Measurements from ENCODE around the gene KIF5A.
"Not testable (repeated sequence)": the region's sequence is repeated elsewhere in the genome, so short reads cannot be mapped to it uniquely, and the experiment has no call there.

KIF5A gene

GRCh38 chr12:57549909-57550640 lies at the start of gene KIF5A:
Gene KIF5A (plus strand): TSS chr12:57550044. CDS start chr12:57550272, 228 bp downstream.
- no peaks in the 10 kb centered on the region for H3K9me3 ChIP-seq (ENCODE audit: severe bottlenecking)
- ATAC-seq (ENCODE audit: low read depth): peak; percentile 12; the same call in 1 of the 3 replicates
- H3K27me3 ChIP-seq (ENCODE audit: insufficient read depth, poor library complexity, severe bottlenecking): no peaks in the 10 kb centered on the region
- H3K4me3 ChIP-seq (ENCODE audit: severe bottlenecking): peak within 1 kb of the TSS; percentile 40
- no peak for TF ChIP-seq CTCF (IDR thresholded peaks at IDR 0.05; ENCODE audit: poor library complexity, severe bottlenecking)
- peaks cover 8% of the 10 kb centered on the region for H3K4me1 ChIP-seq (ENCODE audit: insufficient read depth, poor library complexity, severe bottlenecking)
- H3K27ac ChIP-seq (ENCODE audit: poor library complexity, severe bottlenecking): no peak within 1 kb of the TSS
- DNase-seq (ENCODE audit: low spot score): no peak
- H3K36me3 ChIP-seq (ENCODE audit: low read depth): peaks cover 9% of the 10 kb centered on the region

- no peak for DNase-seq (ENCODE audit: low spot score)
- ATAC-seq (ENCODE audit: low read depth): no peak
- Histone ChIP-seq H3K4me3 (ENCODE audit: severe bottlenecking) (no peak overlapping the region), H3K27ac (ENCODE audit: poor library complexity, severe bottlenecking) (no peak overlapping the region), H3K4me1 (ENCODE audit: insufficient read depth, poor library complexity, severe bottlenecking) (no peaks in the 10 kb centered on the region), H3K27me3 (ENCODE audit: insufficient read depth, poor library complexity, severe bottlenecking) (no peaks in the 10 kb centered on the region), H3K36me3 (ENCODE audit: low read depth) (peaks cover 87% of the 10 kb centered on the region), H3K9me3 (ENCODE audit: severe bottlenecking) (no peaks in the 10 kb centered on the region)
- no peak for TF ChIP-seq CTCF (IDR thresholded peaks at IDR 0.05; ENCODE audit: poor library complexity, severe bottlenecking)
Measured at GRCh38 chr12:57500213-57500612, 49.6 kb upstream of the KIF5A start.

GRCh38 chr12:57502311-57502969 lies 47.4 kb upstream of the KIF5A start:
- not testable (repeated sequence) for DNase-seq (ENCODE audit: low spot score); H3K4me3 ChIP-seq (ENCODE audit: severe bottlenecking); H3K9me3 ChIP-seq (ENCODE audit: severe bottlenecking); H3K27me3 ChIP-seq (ENCODE audit: insufficient read depth, poor library complexity, severe bottlenecking); H3K27ac ChIP-seq (ENCODE audit: poor library complexity, severe bottlenecking); H3K4me1 ChIP-seq (ENCODE audit: insufficient read depth, poor library complexity, severe bottlenecking); ATAC-seq (ENCODE audit: low read depth)
- H3K36me3 ChIP-seq (ENCODE audit: low read depth): peaks cover 89% of the 10 kb centered on the region

DNA sequence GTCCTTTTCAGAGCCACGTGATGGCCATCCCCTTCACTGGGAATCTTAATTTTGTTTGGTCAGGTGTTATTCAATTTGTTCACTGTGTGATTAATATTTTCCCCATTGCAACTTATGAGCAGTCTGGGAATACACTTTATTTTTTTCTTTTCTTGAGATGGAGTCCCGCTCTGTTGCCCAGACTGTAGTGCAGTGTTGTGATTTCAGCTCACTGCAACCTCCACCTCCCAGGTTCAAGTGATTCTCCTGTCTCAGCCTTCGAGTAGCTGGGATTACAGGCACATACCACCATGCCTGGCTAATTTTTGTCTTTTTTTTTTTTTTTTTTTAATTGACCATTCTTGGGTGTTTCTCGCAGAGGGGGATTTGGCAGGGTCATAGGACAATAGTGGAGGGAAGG lies 43.3 kb upstream of the KIF5A start:
- not testable (repeated sequence) for DNase-seq (ENCODE audit: low spot score); H3K27ac ChIP-seq (ENCODE audit: poor library complexity, severe bottlenecking); H3K4me3 ChIP-seq (ENCODE audit: severe bottlenecking); ATAC-seq (ENCODE audit: low read depth); H3K4me1 ChIP-seq (ENCODE audit: insufficient read depth, poor library complexity, severe bottlenecking); H3K9me3 ChIP-seq (ENCODE audit: severe bottlenecking); H3K27me3 ChIP-seq (ENCODE audit: insufficient read depth, poor library complexity, severe bottlenecking)
- H3K36me3 ChIP-seq (ENCODE audit: low read depth): peaks cover 87% of the 10 kb centered on the region

GRCh38 chr12:57507796-57508195 lies 42.0 kb upstream of the KIF5A start:
- not testable (repeated sequence) for ATAC-seq (ENCODE audit: low read depth); H3K27me3 ChIP-seq (ENCODE audit: insufficient read depth, poor library complexity, severe bottlenecking); H3K4me3 ChIP-seq (ENCODE audit: severe bottlenecking); DNase-seq (ENCODE audit: low spot score); H3K4me1 ChIP-seq (ENCODE audit: insufficient read depth, poor library complexity, severe bottlenecking); H3K9me3 ChIP-seq (ENCODE audit: severe bottlenecking); H3K27ac ChIP-seq (ENCODE audit: poor library complexity, severe bottlenecking)
- peaks cover 87% of the 10 kb centered on the region for H3K36me3 ChIP-seq (ENCODE audit: low read depth)

GRCh38 chr12:57511161-57511560 lies 38.7 kb upstream of the KIF5A start:
- peaks cover 87% of the 10 kb centered on the region for H3K36me3 ChIP-seq (ENCODE audit: low read depth)
- peaks cover 7% of the 10 kb centered on the region for H3K4me1 ChIP-seq (ENCODE audit: insufficient read depth, poor library complexity, severe bottlenecking)
- no peaks in the 10 kb centered on the region for H3K27me3 ChIP-seq (ENCODE audit: insufficient read depth, poor library complexity, severe bottlenecking)
- no peak overlapping the region for H3K4me3 ChIP-seq (ENCODE audit: severe bottlenecking)
- ATAC-seq (ENCODE audit: low read depth) (no peak), DNase-seq (ENCODE audit: low spot score) (no peak)
- TF ChIP-seq CTCF (IDR thresholded peaks at IDR 0.05; ENCODE audit: poor library complexity, severe bottlenecking): no peak
- no peak overlapping the region for H3K27ac ChIP-seq (ENCODE audit: poor library complexity, severe bottlenecking)
- no peaks in the 10 kb centered on the region for H3K9me3 ChIP-seq (ENCODE audit: severe bottlenecking)

All from RWPE2 (cell line).